Left lobe of liver (tissue), 2 donors: ENCODE data around the gene GDNF. TPM values are rescaled to one million over a fixed set of nuclear protein-coding genes. Genes with fewer than 3 reads are reported as not detected.
A peak's percentile ranks its signal among the peaks of the same experiment; 100 is the strongest.
"Not testable (repeated sequence)": the region's sequence is repeated elsewhere in the genome, so short reads cannot be mapped to it uniquely, and the experiment has no call there.

Experiments used
- ATAC-seq: fragments of 200-7000 bp; cut with Tn5 transposase; one replicate; pipeline ENCODE4 v1.9.1; 2020; ENCODE audit warnings: mild to moderate bottlenecking, moderate library complexity
- DNase-seq: peaks from one replicate; pipeline ENCODE4 v3.0.0-alpha.2; 2020; ENCODE audit warnings: low spot score
- total RNA-seq: library from RNA; stranded (reverse); gene quantifications from one replicate; pipeline ENCODE4 v1.2.1, GENCODE V29; 2021
- donor health status: DM: no; HTN: no; CAD: no; lungs with moderate emphysema.
- donor health status: DM: no; HTN: yes; CAD: no.

GDNF gene
- total RNA-seq, 1 donor from 2014 or later = 0.18 TPM

- DNase-seq (no peak), ATAC-seq (peak; percentile 60)
Observed at GRCh38 chr5:37823433-37824152, 16.2 kb downstream of the GDNF start.

DNA sequence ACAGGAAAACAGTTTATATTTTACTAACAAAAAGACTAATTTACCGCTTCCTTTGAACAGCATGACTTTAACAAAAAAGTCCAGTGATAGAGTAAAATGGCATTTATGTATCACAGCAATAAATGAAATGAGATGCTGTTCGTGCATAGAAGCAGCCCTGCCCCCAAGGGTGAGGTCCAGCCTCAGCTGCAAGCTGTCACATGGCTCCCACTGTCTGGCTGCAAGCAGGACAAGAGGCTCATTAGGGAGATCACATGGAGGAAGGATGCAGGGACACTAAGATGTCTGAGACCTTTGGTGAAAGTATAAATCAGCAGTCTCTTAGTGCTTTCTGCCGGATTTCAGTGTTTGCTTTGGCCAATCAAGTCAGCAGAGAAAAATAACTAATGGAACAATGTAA, 23.0 kb downstream of the GDNF start:
- ATAC-seq (peak; percentile 52), DNase-seq (no peak)

- no peak for ATAC-seq
Observed at GRCh38 chr5:37816331-37816730, 23.5 kb downstream of the GDNF start.

GRCh38 chr5:37815913-37816312, 23.9 kb downstream of the GDNF start:
- no peak for DNase-seq
- ATAC-seq = no peak

More at GRCh38 chr5:37816331-37816730, 23.5 kb downstream of the GDNF start:
- no peak for DNase-seq

GRCh38 chr5:37814699-37815098, 25.1 kb downstream of the GDNF start:
- ATAC-seq (no peak), DNase-seq (no peak)

GRCh38 chr5:37812365-37812764, 27.5 kb downstream of the GDNF start:
- ATAC-seq (no peak), DNase-seq (no peak)

DNA sequence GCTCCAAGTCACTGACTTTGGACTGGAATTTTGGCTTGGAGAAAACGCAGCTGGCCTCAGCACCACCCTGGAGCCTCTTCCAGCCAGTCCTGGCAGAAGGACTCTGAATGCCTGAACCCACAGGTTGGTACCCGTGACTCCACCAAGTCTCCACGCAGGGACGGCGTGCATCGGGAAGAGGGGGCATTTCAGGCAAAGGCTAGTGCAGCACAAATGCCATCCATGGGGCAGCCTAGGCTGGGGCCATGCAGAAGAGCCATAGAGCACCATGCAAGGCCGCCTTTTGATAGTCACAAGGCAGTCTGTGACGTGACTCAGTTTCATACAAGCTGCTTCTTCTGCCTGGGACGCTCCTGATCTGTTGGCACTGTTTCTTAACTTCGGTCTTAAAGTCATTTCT, 28.0 kb downstream of the GDNF start:
- ATAC-seq = no peak

GRCh38 chr5:37810311-37810710, 29.5 kb downstream of the GDNF start:
- no peak for DNase-seq
- no peak for ATAC-seq

More for the DNA sequence above, 28.0 kb downstream of the GDNF start:
- DNase-seq = no peak

DNA sequence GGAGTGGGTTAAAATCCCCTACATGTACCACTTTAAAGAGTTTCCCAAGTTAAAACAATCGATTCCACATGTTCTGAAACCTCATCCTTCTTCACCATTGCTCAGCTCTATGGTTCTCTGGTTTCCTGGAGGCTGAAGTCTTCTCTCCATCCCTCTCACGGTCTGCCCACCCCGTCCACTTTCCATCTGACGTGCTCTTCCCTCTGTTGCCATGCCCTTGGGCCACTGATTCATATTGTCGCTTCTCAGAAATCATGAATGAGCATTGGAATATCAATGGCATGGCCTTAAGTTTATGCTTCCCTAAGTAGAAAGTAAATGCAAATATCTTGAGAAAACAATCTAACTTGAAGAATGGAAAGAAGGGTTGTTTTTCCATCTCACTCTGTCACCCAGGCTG, 30.9 kb downstream of the GDNF start:
- no peak for DNase-seq
- no peak for ATAC-seq

DNA sequence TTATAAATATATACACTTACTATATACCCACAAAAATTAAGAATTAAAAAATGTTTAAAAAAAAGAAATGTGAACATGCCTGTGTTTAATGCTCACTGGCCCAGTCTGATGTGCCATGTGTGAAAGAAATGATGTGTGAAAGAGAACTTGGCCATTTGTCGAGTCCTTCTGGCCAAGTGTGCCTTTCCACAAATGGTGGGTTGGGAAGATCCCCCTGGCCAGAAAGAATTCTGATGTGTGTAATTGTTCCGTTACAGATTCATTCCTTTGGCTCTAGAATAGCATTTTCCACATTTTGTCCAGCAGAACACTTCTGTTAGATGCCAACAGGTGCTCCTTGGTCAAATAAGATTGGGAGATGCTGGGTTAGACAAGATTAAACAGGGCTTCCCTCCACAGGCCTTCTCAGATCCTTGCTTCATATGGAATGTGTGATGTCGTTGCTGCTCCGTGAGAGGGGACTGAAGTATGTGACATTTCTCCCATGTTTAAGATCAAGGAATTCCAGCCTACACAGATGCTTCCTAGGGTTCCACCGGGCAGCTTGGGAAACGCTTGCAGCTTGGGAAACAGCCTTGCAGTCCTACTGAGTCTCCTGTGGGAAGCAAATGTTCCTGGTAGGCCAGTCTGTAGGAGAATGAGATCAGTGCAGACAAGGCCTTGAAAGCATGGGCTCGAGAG, 32.1 kb downstream of the GDNF start:
- DNase-seq (no peak), ATAC-seq (no peak)

GRCh38 chr5:37807015-37807414, 32.8 kb downstream of the GDNF start:
- DNase-seq (no peak), ATAC-seq (no peak)

DNA sequence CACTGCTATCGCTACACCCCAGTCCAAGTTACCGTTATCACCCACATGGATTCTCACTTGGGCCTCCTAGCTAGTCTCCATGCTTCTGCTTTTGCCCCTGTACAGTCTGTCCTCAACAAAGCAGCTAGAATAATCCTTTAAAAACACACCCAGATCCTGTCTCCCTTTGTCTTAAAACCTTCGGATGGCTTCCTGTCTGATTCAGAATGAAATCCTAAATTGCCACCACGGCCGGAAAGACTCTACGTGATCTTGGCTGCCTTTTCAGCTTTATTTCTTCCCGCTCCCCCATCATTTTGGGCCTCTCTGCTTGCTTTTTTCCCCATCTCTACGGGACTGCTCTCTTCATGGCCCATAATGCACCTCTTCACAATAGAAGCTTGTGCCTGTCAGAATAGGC, 33.4 kb downstream of the GDNF start:
- DNase-seq (no peak), ATAC-seq (no peak)

- DNase-seq = no peak
- no peak for ATAC-seq
Observed at GRCh38 chr5:37806016-37806415, 33.8 kb downstream of the GDNF start.

DNA sequence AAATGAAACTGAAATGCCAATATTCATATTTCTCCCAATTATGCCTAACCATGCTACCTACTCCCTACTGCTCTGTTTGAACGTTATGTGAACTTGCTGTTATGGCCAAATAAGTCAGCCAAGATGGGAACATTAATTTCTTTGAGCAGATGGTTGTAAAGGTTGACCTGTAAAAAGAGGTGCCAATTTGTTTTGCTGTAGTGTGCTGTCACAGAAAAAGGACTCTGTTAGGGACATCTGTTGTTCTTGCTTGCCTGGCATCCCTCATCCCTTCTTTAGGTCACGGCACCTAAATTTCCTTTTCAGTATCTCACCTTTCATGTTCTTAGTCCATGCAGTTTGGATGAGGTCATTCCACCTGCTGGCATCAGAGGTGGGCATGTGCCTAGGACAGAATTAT, 35.4 kb downstream of the GDNF start:
- no peak for DNase-seq
- no peak for ATAC-seq

DNA sequence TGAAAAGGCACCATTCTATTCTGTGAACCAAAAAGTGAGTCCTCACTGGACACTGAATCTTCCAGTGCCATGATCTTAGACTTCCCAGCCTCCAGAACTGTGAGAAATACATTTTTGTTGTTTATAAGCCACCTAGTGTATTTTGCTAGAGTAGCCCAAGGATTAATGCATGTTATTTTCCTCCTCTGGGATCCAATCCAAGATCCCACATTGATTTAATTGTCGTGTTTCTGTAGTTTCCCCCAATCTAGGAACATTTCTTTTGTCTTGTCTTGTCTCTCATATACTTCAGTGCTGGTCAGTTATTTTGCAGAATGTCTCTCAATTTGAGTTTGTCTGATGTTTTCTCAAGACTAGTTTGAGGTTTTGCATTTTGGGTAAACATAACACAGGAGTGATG, 36.4 kb downstream of the GDNF start:
- ATAC-seq (no peak), DNase-seq (no peak)

DNA sequence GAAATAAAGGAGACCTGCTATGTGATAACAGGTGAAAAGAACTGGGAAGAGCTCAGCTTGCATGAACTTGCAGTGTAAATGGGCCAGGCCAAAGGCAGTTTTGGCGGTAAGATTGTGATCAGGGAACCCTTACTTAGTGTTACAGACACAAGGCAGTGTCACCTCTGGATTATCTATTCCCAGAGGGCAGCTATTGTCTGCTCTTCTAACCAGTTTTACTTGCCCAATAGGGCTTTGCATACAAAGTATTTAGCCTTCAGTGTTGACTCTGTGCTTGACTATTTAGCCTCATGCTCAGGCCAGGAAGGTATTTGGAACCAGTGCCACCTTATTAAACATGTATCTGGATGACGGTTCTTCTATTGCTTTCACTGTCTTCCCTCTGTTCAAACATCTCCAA, 38.3 kb downstream of the GDNF start:
- ATAC-seq = no peak

GRCh38 chr5:37799865-37800421, 39.9 kb downstream of the GDNF start:
- DNase-seq (no peak), ATAC-seq (no peak)

More for the DNA sequence above, 38.3 kb downstream of the GDNF start:
- DNase-seq = no peak

DNA sequence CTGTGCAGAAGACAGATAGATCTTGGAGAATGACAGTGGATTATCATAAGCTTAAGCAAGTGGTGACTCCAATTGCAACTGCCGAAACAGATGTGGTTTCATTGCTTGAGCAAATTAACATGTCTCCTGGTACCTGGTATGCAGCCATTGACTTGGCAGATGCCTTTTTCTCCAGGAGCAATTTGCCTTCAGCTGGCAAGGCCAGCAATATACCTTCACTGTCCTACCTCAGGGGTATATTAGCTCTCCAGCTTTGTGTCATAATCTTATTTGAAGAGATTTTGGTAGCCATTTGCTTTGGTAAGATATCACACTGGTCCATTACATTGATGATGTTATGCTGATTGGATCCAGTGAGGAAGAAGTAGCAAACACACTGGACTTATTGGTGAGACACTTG, 43.4 kb downstream of the GDNF start:
- not testable (repeated sequence) for DNase-seq, ATAC-seq

- not testable (repeated sequence) for DNase-seq, ATAC-seq
Observed at GRCh38 chr5:37795292-37795691, 44.5 kb downstream of the GDNF start.

GRCh38 chr5:37792975-37793631, 46.7 kb downstream of the GDNF start:
- ATAC-seq = no peak

GRCh38 chr5:37791321-37791720, 48.5 kb downstream of the GDNF start:
- no peak for DNase-seq
- no peak for ATAC-seq

More at GRCh38 chr5:37792975-37793631, 46.7 kb downstream of the GDNF start:
- no peak for DNase-seq

- DNase-seq = no peak
- no peak for ATAC-seq
Observed at GRCh38 chr5:37789991-37790390, 49.9 kb downstream of the GDNF start.
